Ovary (tissue), 9 donors: Measurements from ENCODE around the gene ATP5PF. TPM values are rescaled to one million over a fixed set of nuclear protein-coding genes. Genes with fewer than 3 reads are reported as not detected.

Experiments
- DNase-seq, 5 donors: peaks; one replicate each; pipeline ENCODE4 v3.0.0-alpha.2; 2019 to 2020
- H3K27ac ChIP-seq, 2 donors: fragments of 200-600 bp; one replicate each; pipeline versions ENCODE4 v1.5.1 to v1.8.0; 2019 to 2022
- H3K27me3 ChIP-seq: fragments of 200-600 bp; one replicate; pipeline ENCODE4 v1.8.0; 2022
- H3K36me3 ChIP-seq: fragments of 200-600 bp; sonication (generic); one replicate; pipeline ENCODE4 v1.5.1; 2019
- H3K4me1 ChIP-seq: one replicate; pipeline ENCODE4 v1.8.1; 2013; ENCODE audit warnings: mild to moderate bottlenecking, moderate library complexity; ENCODE audit not compliant: insufficient read depth
- H3K4me3 ChIP-seq: fragments of 200-600 bp; sonication (generic); one replicate; pipeline ENCODE4 v1.5.1; 2017
- H3K9me3 ChIP-seq, 2 donors: fragments of 200-600 bp in 1 of 2; sonication (generic) in 1 of 2; one replicate each; pipeline versions ENCODE4 v1.5.1 to v1.8.1; 2013 to 2019; ENCODE audit warnings: mild to moderate bottlenecking in 1 of 2, moderate library complexity in 1 of 2
- EP300 ChIP-seq: sonication (generic); formaldehyde crosslinking; IDR thresholded peaks from one replicate; pipeline ENCODE4 v1.6.1; 2017; ENCODE audit warnings: antibody characterized with exemption
- POLR2A ChIP-seq: fragments of 450-650 bp; IDR thresholded peaks from one replicate; pipeline ENCODE4 v1.6.1; 2017; ENCODE audit warnings: antibody characterized with exemption, mild to moderate bottlenecking, moderate library complexity
- WGBS, 3 donors: extraction: QIAGEN DNeasy Blood & Tissue Kit in 1 of 3; methylation state at CpG; one replicate each; pipeline versions ENCODE4 v1.1.5 to v1.1.7; 2013 to 2017; 5-methylcytosine and 5-hydroxymethylcytosine counted together
- intact Hi-C, 4 donors: fragments of 100-400 bp; cut with DNase I; formaldehyde crosslinking; loops; one replicate each; pipeline versions ENCODE4 v1.11.0 to v1.15.1; 2022 to 2023
- polyA plus RNA-seq, 2 donors: library from polyadenylated mRNA; stranded (reverse); fragments of 200-250 nt in 1 of 2; fragments of 350-450 nt in 1 of 2; fragmentation: Illumina TruSeq in 1 of 2; extraction: RNeasy Lipid Tissue Mini Kit (QIAGEN cat#74804) in 1 of 2; gene quantifications; one replicate each; pipeline ENCODE4 v1.2.3, GENCODE V29; 2013 to 2014
- total RNA-seq, 7 donors: library from RNA; depleted of rRNA in 2 of 7; stranded (reverse); fragments of >200 nt in 2 of 7; fragmentation: NEBNext Ultra II Directional in 3 of 7; extraction: Animal tissue kit (Norgen Biotek cat#: 25700) in 3 of 7; gene quantifications; one replicate each; pipeline versions ENCODE4 v1.1.0 to v1.2.4, GENCODE V29; 2016 to 2023
- TF ChIP-seq, protein P1 (sequence below), 3 donors: fragments of 450-650 bp in 2 of 3; fragments of 200-600 bp in 1 of 3; IDR thresholded peaks; one replicate each; pipeline versions ENCODE4 v1.5.1 to v1.8.0; 2016 to 2022; ENCODE audit warnings: antibody characterized with exemption in 3 of 3, mild to moderate bottlenecking in 1 of 3
- donor health status: DM: no; HTN: no; CAD: no; lungs with moderate emphysema.
- donor health status: DM: no; HTN: no; CAD: no.
- donor health status: Bipolar disorder and iron deficiency.
- donor health status: DM: yes; HTN: yes; CAD: no.
- donor health status: DM: no; HTN: no; CAD: no.
- donor health status: DM: yes; HTN: yes; CAD: no.

Gene ATP5PF
- total and polyA plus RNA-seq, 9 donors, result 68.8 to 330 (median 82.7) TPM

DNA sequence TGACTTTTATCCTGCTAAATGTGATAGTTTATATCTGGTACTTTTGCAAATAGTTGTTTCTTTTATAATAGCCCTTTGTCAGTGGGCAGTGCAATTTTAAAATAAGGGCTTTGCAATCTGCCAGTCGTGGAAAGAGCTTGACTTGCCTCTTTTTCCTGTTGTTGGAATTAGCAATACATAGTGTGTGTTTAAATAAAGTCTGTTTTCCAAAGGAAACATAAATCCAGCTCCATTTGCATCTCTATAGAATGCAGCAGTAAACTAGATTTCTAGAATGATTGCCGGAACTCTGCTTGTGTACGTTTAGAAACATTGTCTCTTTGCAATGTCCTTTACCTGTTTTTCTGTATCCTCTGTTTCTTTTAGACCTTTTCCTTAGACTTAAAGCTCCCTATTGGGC is 33.2 kb upstream of the ATP5PF start:
- Histone ChIP-seq H3K4me3 (no peak overlapping the region), H3K27ac (no peak overlapping the region), H3K9me3 (no peaks in the 10 kb centered on the region), H3K27me3 (no peaks in the 10 kb centered on the region), H3K36me3 (no peaks in the 10 kb centered on the region), H3K4me1 (no peaks in the 10 kb centered on the region)
- intact Hi-C loops, result no loop called here
- no peak for DNase-seq
- 85 to 87% (median 86%) methylated on average over 3 of the region's 3 CpGs for WGBS, 3 donors
- TF ChIP-seq POLR2A, result no peak
- no peak for TF ChIP-seq EP300
- TF ChIP-seq, protein P1, sequence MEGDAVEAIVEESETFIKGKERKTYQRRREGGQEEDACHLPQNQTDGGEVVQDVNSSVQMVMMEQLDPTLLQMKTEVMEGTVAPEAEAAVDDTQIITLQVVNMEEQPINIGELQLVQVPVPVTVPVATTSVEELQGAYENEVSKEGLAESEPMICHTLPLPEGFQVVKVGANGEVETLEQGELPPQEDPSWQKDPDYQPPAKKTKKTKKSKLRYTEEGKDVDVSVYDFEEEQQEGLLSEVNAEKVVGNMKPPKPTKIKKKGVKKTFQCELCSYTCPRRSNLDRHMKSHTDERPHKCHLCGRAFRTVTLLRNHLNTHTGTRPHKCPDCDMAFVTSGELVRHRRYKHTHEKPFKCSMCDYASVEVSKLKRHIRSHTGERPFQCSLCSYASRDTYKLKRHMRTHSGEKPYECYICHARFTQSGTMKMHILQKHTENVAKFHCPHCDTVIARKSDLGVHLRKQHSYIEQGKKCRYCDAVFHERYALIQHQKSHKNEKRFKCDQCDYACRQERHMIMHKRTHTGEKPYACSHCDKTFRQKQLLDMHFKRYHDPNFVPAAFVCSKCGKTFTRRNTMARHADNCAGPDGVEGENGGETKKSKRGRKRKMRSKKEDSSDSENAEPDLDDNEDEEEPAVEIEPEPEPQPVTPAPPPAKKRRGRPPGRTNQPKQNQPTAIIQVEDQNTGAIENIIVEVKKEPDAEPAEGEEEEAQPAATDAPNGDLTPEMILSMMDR (IDR thresholded peaks at IDR 0.05), result no peak

DNA sequence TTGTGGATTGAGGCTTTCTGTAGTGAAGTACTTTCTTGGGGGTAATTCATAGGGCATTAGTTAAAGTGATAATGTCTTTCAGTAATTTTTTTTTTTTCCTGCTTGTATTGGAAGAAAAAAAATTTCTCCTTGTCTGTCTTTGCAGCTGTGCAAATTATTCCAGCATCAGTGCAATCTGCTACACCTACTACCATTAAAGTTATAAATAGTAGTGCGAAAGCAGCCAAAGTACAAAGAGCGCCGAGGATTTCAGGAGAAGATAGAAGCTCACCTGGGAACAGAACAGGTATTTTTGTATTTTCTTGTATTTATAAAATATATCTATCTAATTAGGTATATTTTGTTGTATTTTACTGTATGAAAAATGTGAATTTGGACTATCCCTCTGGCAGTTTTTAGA is 29.4 kb upstream of the ATP5PF start:
- peaks cover 2% of the 10 kb centered on the region for H3K4me1 ChIP-seq
- no peaks in the 10 kb centered on the region for H3K36me3 ChIP-seq
- 97 to 98% (median 97%) methylated on average over 3 of the region's 3 CpGs for WGBS, 3 donors

DNA sequence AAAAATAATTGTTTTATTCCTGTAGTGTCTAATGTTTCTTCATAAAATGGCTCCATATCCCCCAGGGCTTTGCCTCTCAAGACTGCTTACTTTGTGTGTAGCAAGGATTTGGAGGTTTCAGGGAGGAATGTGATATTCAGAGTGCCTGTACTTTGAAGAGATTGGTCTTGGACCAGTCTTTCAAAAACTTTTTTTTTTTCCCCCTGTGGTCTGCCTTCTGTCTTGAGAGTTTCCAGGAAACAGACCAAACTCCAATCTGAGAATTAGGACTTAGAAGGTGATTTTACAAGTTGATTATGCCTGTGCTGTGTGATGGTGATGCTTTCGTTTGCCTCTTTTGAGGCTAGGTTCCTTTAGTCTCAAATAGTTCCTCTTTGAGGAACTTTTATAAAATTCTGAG is 26.0 kb upstream of the ATP5PF start:
- no peak overlapping the region for H3K4me3 ChIP-seq
- DNase-seq, result no peak
- WGBS, 3 donors, result 95 to 100% (median 97%) methylated on average over 1 of the region's 1 CpG
- no peaks in the 10 kb centered on the region for H3K36me3 ChIP-seq
- intact Hi-C loops, result no loop called here
- H3K9me3 ChIP-seq, result no peaks in the 10 kb centered on the region
- no peaks in the 10 kb centered on the region for H3K27me3 ChIP-seq
- H3K4me1 ChIP-seq, result peaks cover 2% of the 10 kb centered on the region
- H3K27ac ChIP-seq, result no peak overlapping the region
- TF ChIP-seq POLR2A, result no peak
- no peak for TF ChIP-seq EP300
- TF ChIP-seq, protein P1 (IDR thresholded peaks at IDR 0.05), result no peak

More for the DNA sequence above, 29.4 kb upstream of the ATP5PF start:
- no peak for DNase-seq
- intact Hi-C loops, result no loop called here
- H3K4me3 ChIP-seq, result no peak overlapping the region
- no peaks in the 10 kb centered on the region for H3K9me3 ChIP-seq
- TF ChIP-seq EP300 (no peak), POLR2A (no peak)
- TF ChIP-seq, protein P1 (IDR thresholded peaks at IDR 0.05), result no peak
- H3K27me3 ChIP-seq, result no peaks in the 10 kb centered on the region
- no peak overlapping the region for H3K27ac ChIP-seq

DNA sequence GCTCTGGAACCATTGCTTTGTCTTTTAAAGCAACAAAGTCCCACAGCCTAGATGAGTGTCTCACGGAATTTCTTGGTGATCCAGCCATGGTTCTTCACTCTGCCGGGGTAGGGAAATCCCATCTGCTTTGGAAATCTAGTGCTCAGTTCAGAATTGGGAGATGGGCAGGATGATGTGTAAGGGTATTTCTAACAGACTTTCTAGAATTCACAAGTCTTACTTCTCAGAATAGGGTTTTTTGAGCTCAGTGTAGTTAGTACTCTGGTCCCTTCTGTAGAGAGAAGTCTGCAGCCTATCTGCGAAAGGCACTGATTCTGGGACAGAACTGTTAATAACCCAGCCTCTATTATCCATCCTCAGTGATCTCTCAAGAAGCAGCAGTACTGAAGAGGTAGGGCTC is 25.4 kb upstream of the ATP5PF start:
- H3K4me3 ChIP-seq, result no peak overlapping the region
- H3K9me3 ChIP-seq, result no peaks in the 10 kb centered on the region
- DNase-seq, result no peak
- H3K27me3 ChIP-seq, result no peaks in the 10 kb centered on the region
- WGBS, 3 donors, result 93 to 96% (median 95%) methylated on average over 3 of the region's 3 CpGs
- no peak overlapping the region for H3K27ac ChIP-seq
- H3K36me3 ChIP-seq, result no peaks in the 10 kb centered on the region
- TF ChIP-seq POLR2A (no peak), EP300 (no peak)
- TF ChIP-seq, protein P1 (IDR thresholded peaks at IDR 0.05), result no peak
- peaks cover 2% of the 10 kb centered on the region for H3K4me1 ChIP-seq
- intact Hi-C loops, result no loop called here
